ENCODE results near the gene OR2G3. TPM values are rescaled to one million over a fixed set of nuclear protein-coding genes. Genes with fewer than 3 reads are reported as not detected.

Gene OR2G3
- total RNA-seq, 1 donor from 2014 or later: not detected

Other genes with a start within 250 kb of the OR2G3 start
- 0.56 TPM for gene NLRP3, start 189.4 kb upstream of the OR2G3 start, total RNA-seq
- not detected for gene OR2B11, start 147.5 kb upstream of the OR2G3 start, total RNA-seq
- gene OR2C3, start 69.1 kb upstream of the OR2G3 start, total RNA-seq: 0.03 TPM
- gene GCSAML, start 56.5 kb upstream of the OR2G3 start, total RNA-seq: 0.24 TPM
- gene OR2G2, start 17.2 kb upstream of the OR2G3 start, total RNA-seq: not detected
- not detected for gene OR13G1, start 74.2 kb downstream of the OR2G3 start, total RNA-seq
- not detected for gene OR6F1, start 111.1 kb downstream of the OR2G3 start, total RNA-seq
- gene OR14K1, start 133.0 kb downstream of the OR2G3 start, total RNA-seq: not detected
- not detected for gene OR14A2, start 142.6 kb downstream of the OR2G3 start, total RNA-seq
- gene OR1C1, start 155.0 kb downstream of the OR2G3 start, total RNA-seq: not detected
- gene OR14A16, start 218.5 kb downstream of the OR2G3 start, total RNA-seq: not detected
- not detected for gene OR11L1, start 236.3 kb downstream of the OR2G3 start, total RNA-seq